Glomerular endothelial cell (primary cell): ENCODE data around the gene GOLIM4. TPM values are rescaled to one million over a fixed set of nuclear protein-coding genes. Genes with fewer than 3 reads are reported as not detected.

Source experiments
- DNase-seq: peaks from one replicate; pipeline ENCODE4 v3.0.0-alpha.2; 2011; ENCODE audit warnings: low read depth, low spot score; ENCODE audit errors: extremely low read depth
- total RNA-seq: library from RNA; depleted of rRNA; stranded (reverse); fragments of >200 nt; gene quantifications from 2 replicates; pipeline ENCODE4 v1.2.3, GENCODE V29; 2015

The GOLIM4 gene
- total RNA-seq, 1 donor from 2014 or later = 66.9 TPM

DNA sequence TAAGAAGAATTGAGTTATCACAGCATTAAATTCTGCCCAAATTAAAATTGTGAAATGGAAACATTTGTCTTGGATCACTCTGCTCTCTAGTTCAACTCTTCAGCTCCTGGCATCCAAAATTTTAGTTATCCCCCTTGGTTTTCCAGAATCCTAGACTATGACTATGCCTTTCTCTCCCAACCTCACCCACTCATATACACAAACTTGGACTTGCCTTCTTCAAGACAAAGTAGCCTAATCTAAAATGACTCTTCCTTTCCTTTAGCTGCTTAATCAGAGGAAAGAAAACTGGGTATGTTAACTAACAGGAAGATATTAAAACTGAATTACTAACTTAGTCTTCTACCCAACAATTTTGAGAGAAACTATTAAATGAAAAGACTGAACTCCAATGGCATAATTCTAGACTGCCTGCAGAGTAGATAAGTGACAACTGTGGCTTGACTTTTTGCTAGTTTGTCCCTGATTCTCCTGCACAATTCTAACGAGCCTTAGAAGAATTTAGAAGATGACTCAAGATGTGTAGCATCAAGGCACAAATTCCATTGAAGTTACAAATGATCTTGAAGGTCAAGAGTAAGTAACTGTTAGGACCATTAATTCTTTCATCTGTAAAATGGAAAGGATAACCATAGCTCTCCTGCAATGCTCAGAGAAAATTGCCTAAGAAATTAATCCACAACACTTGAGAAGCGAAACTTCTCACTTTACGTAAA lies 5.2 kb upstream of the GOLIM4 start:
- no peak for DNase-seq

DNA sequence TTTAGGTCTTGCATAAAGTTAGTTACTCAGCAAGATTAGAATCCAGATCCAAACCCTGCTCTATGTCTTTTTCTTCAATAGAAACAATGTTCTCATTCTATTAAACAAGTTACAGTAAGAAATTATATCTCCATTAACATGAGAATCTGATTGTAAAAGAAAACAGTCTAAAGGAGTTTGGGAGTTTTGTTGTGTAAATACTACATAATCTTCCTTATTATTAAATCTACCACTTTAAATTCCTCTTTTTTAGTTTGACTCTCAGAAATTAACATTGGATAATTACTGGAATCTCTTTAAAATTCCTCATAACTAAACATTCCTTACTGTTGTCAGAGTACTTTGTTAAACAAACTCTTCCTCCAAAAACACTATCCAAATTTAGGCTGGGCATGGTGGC lies 1.7 kb upstream of the GOLIM4 start:
- DNase-seq = no peak

DNA sequence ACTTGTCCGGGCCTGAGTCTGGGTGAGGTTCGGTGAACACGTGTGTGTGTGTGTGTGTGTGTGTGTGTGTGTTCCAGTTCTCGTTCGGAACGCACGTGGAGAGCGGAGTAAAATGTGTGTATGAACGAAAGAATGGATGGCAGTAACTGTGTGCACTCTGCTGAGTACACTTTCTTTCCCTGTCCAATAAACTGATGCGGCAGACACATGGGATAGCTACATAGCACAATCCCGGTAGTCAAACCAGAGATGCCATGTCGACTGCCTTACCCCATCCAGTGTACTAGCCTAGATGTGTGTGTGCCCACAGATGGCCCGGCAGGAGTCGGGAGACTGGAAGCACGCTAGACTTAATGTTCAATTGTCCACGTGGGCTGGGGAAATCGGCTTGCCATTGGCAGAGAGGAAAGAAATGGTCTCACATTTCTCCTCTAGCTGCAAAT lies 507 bp upstream of the GOLIM4 start:
- DNase-seq = peak; percentile 64

DNA sequence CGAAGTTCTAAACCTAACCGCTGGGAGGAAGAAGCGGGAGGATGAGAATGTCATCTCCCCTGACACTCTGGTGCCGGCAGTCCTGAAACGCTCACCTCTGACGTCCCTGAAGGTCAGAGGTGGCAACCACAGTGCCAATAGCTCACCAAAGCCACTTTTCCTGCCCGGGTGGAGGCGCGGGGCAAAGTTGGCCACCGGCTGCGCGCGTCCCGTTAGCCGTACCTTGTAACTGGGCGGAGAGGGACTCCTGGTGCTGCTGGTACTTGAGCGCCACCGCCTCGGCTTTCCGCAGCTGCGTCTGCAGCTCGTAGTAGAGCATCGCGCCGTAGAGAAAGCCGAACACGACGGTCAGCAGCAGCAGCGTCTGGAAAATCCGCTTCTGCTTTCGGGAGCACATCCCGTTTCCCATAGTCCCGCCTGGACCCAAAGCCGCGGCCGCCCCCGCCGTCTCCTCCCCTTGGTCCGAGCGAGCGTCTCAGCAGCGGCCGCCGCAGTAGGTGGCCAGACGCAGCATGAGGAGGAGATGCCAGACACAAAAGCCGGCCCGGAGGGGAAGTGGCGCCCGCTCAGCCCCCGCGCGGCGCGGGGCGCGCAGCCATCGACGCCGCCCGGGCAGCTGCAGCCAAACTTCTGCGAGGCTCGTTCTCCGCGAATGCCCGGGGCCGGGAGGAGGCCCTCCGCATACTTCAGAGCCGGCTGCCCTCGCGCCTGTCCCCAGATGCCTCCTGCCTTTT lies 680 bp downstream of the GOLIM4 start:
- no peak for DNase-seq

DNA sequence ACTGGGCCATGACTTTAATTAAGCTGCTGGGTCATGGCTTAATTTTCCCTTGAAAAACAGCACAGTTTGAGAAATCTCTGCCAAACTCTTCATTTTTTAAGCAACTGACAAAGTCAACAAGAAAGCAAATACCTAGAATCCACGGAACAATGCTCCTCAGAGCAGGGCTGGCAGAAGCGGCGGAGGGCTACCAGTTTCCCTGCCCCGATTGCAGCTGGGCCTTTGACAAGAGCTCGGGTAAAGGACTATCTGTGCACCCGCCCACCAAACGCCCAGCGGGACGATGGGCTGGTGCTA lies 1.2 kb downstream of the GOLIM4 start:
- DNase-seq = no peak

DNA sequence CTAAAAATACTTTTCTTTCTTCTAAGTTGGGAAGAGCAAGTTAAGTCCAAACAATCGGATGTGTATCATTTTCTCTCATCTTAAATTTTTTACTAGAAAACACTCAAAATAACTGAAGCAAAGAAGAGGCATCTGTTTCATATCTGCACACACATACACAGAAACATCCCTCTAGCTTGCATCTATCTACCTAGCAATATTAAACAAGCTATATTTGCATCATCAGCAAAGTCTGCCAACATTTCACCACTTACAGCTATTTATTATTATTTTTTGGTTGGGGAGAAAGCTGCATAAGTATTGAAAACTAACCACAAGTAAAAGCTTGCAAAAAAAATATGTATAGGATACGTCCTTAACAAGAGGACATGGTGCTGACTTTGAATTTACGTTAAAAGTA lies 1.9 kb downstream of the GOLIM4 start:
- no peak for DNase-seq

DNA sequence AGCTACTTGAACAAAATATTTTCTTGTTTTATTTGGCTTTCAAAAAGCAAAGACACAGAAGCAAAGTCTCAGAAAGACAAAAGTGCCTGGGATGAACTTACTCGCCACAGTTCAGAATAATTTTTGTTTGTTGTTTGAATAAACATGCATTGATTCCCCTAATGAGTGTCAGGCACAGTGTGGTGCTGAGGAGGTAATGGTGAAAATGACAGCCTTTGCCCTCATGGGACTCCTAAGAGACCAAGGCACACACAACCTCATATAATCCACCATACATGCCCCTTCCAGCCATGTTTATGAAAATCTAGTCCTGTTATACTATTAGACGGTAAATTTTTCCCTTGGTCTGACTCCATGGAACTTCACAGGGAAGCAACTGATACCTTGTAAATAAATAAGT lies 2.5 kb downstream of the GOLIM4 start:
- DNase-seq = no peak

DNA sequence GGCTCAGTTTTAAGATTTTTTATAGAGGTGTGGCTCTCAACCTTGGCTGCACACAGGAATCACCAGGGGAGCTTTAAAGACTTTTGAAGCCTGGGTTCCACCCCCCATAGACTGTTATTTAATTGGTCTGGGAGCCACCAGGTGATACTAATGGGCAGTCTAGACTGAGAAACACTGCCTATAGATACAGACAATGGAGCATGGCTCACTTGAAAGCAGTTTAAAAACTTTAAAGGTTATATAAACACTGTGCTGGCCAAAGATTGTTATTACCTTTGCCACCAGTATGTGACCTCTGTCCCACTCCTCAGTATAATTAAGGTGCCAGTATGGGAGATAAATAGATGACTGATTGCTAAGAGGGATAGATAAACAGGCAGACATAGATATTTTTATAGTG lies 3.8 kb downstream of the GOLIM4 start:
- DNase-seq = no peak

DNA sequence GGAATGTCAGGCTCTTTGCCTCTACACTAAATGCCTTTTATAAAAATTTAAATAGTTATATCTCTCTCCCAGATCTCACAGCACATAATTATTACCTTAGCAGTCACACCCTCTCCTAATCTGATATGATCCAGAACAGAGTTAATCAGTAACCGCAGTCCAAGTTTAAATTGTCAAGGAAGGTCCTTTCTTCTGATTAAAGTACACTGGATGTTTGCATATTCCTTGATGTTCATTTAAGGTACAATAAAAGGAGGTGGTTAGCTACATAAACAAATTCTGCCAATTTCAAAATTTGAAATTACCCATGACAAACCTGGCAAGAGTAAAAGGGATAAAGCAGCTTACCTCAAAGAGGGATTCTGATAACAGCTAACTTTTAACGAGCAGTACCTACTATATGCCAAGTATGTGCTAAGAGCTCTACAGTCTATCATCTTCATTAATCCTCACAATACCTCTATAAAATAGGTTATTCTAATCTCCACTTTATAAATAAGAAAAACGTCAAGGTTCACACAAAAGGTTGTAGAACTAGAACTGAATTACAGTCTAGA lies 4.3 kb downstream of the GOLIM4 start:
- DNase-seq = no peak

DNA sequence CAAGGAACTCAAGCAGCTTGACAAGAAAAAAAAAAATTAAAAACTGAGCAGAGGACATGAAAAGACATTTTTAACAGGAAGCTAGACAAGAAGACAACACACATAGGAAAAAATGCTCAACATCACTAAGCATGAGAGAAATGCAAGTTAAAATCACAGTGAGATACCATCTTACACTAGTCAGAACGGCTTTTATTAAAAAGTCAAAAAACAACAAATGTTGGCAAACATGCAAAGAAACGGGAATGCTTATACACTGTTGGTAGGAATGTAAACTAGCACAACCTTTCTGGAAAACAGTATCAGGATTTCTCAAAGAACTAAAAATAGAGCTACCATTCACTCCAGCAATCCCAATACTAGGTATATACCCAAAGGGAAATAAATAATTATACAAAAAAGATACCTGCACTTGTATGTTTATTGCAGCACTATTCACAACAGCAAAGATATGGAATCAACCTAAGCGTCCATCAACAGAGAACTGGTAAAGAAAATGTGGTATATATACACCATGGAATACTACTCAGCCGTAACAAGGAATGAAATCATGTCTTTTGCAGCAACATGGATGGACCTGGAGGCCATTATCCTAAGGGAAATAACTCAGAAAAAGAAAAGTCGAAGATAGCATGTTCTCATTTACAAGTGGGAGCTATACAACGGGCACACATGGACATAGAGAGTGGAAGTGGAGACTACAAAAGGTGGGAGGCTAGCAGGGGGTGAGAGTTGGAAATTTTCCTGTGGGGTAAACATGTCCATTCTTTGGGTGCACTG lies 5.2 kb downstream of the GOLIM4 start:
- DNase-seq = no peak

DNA sequence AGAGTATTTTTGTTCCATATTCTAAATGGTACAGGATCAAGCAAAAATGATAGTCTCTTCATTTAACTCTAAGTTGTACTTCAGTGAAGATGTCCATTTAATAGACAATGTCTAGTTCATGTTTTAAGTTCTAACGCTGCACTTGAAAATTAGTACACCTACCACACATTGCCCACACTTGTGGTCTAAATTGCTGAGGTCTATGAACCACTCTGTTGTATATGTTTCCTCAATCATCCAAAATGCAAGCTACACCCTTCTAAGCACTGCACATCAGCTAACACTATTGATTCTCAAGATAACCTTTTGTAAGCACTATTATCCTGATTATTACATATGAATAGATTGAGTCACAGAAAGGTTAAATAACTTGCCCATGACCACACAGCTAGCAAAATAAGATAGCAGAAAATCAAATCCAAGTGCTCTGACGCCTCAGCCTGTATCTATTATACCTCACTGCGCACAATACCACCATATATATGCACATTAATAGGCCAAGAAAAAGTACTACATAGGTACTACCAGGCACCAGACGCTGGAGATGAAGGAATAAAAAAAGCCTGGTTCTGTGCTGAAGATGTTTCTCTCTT lies 6.4 kb downstream of the GOLIM4 start:
- DNase-seq = no peak

DNA sequence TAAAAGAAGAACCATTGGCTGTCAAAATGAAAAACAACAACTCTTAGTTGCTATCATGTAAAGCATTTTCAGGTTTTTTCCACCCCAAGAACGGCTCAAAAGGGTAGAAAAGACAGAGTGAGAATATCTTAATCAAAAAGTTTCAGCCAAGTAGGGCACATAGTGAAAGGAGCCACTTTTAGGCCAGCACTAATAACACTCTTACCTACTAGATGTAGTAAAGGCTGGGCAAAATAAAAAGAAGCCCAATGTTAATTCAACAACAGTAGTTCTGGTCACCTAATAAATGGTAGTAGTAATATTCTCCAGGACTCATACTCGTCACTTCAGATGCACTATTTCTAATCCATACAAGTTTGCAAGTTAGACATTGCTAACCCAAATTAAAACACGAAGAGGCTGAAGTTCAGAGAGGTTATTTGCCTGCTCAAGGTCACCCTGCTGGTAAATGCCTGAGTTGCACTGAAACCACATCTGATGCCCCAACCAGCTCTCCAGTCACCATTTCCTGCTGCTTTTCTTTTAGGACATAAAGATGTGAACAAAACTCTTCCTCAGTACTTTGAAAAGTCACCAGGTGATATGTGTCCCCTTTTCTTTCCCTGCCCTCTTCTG lies 7.5 kb downstream of the GOLIM4 start:
- DNase-seq = no peak

DNA sequence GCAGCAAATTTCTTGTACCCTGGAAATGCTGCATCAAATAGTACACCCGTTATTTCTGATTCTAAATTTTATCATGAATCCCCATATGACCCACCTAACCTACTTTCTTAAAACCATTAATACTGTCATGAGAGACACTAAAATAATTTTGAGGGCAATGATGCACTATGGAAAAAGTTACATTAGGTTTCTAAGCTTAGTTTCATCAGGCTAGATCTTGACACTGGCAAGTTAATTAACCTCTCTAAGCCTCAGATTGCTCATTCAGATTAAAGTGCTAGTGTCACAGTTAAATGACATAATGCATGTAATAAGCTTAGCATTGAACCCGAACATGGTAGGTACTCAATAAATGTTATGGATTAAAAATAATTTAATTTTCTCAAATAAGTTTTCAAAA lies 8.2 kb downstream of the GOLIM4 start:
- no peak for DNase-seq

DNA sequence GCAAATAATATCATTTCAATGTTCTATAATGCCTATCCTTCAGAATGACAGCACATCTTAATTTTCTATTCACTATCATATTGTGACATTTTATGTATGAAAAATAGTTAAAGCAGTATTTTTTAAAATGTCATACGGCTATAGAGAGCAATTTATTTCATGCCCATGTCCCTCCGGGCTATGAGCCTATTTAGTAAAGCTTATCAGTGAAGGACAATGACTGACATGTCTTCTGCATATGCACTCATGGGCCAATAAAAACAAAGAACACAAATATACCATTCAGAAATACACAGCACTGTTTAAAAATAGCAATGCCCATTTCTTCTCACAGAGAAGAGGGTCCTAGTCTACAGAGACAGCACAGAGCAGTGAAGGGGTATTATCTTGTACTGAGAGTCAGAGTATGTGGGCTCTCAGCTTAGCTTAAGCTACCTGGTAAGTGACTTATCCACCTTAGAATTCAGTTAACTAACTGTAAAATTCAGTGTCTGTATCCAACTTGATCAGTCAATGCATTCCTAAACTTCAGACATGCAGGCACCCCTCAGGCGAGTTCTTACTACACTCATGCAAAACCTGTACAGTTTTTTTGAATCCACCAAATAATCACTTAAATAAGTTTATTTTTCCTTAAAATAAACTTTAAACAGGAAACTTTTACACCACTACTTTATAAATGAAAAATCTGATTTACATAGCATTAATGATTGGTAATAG lies 9.0 kb downstream of the GOLIM4 start:
- no peak for DNase-seq

DNA sequence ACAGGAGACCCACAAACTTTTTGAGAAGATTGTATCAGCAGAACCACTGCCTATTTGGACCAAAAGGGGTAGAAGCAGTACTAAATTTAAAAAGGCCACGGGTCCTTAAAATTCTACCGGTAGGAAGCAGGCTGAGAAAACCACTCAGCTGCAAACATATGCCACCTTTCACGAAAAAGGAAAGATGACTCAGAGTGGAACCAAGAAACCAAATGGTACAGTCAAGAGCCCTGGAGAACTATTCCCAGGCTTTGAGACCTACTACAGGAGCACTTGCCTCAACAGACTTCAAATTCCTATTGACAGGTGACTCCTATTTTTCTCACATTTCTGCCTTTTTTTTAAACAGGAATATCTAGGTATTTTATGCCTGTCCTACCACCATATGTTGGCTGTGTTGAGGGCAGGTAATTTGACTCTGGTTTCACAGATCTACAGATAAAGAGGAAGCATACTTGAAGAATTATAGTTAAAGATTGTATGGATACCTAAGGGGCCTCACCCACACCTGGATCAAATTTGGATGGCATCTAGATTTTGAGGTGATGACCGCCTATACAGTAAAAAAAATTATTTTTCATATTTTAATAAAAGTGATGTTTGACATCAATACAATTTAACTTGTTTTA lies 10.1 kb downstream of the GOLIM4 start:
- no peak for DNase-seq

DNA sequence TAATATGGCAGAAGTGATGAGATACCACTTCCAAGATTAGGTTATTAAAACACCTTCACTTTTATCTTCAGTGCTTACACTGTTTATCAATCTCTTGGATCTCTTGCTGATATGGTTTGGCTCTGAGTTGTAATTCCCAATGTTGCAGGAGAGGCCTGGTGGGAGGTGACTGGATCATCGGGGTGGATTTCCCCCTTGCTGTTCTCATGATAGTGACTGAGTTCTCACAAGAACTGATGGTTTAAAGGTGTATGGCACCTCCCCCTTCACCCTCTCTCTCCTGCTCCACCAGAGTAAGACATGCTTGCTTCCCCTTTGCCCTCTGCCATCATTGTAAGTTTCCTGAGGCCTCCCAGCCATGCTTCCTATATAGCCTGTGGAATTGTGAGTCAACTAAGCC lies 11.8 kb downstream of the GOLIM4 start:
- no peak for DNase-seq

DNA sequence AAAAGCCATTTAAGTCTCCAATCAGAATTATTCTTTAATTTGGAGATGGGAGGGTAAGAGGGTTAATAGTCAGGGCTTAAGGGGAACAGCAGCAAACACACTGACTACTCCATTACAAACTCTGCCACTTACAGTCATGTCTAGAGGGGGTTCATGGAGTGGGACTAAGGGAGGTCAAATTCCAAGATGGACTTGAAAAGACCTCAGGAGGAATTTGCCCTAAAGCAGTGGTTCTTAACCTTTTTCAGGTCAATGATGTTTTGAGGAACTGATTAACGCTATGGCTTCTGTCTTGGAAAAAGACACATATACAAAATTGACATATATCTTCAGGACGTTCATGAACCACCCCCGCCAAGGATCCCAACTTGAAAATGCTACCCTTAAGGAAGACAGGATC lies 13.9 kb downstream of the GOLIM4 start:
- no peak for DNase-seq

DNA sequence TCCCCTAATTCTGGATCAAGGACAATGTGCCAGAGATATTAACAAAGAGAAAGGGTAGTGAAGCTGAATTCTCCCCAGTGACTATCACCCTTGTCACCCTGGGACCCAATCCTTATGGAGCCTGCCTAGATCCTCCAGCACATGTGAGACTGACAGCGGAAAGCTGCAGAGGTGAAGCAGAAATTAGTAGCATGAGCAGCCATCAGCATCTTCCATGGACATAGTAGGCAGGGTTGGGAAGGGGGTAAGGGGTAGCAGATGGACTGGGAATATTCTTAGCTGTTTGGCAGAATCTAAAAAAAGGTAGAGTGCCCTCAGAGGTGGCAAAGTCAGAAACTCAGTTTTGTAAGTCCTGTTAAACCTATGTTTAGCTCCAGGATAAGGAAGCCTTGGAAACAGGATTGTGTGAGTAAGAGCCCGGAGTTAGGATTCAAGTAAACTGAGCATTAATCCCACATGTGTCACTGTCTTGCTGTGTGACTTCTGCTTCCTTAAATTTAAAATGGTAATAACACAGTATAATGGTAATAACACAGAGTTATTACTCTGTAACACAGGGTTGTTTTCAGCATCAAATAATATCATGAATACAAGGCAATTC lies 14.5 kb downstream of the GOLIM4 start:
- DNase-seq = no peak

DNA sequence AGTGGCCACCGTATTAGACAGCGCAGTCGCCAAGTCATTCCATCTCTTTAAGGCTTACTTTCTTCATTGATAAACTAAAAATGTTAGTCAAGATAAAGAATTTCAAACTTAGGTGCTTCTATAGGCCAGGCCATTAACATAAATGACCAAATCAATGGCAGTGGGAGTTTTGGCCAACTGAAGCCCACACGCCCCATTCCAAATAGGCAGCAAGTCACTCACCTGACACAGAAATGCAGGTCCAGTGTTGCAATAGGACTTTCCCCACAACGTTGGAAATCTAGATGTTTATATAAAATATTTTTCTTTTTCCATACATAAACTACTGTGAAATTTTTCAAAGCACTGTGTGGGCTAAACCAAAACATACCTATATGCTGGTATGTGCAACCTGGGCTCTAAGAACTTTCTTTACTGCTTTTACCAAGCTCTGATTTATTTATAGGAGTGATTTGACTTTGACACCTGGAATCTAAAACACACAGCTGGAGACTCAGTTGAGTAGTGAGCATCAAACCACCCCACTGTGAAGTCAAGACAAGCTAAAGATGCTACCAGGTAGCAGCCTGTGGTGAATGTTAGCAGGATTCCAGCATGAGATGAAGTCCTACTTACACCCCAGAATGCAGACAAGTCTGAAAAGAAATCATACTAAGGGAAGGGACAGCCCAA lies 15.1 kb downstream of the GOLIM4 start:
- DNase-seq = no peak
